ENCODE data around the gene FDX2.
A peak's percentile ranks its signal among the peaks of the same experiment; 100 is the strongest.
"Not testable (repeated sequence)": the region's sequence is repeated elsewhere in the genome, so short reads cannot be mapped to it uniquely, and the experiment has no call there.

Gene FDX2

GRCh38 chr19:10315335-10316214 lies at the start of gene FDX2:
TSS of gene FDX2 (minus strand) at chr19:10316015. CDS start at chr19:10315996, 19 bp downstream.
- DNase-seq, result peak; percentile 80 to 86

DNA sequence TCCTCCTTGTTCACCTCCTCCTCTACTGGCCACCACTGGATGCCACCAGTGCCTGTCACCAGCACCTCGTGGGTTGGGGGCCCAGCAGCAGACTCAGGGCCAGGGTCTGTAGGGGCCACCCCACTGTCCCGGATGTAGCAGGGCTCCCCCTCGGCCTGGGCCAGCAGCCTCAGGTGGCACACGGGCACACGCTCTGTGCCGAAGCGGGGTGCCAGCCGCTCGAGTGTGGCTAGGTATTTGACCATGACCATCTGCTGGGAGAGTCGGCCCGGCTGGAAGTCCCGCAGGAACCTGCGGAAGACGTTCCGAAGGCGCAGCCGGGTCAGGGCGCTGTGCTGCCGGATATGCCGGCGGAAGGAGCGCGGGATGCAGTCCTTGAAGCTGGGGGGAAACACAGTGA lies 49.7 kb upstream of the FDX2 start:
- no peak for DNase-seq

DNA sequence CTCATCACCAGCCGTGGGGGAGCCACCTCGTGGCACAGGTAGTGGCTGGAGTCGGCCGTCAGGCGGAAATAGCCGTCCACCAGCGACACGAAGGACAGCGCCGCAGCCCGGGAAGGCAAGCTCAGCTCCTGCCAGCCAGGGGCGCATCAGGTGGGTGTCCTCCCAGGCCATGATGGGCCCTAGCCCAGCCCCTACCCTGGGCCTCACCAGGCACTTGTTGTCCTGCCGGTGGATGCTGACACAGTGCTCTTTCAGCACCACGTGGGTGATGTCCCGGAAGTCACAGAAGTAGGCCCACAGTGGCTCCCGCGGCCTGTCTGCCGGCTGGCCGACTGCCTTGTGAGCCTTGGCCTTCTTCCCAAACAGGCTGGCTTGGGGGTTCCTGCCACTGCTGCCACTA lies 48.8 kb upstream of the FDX2 start:
- DNase-seq, result no peak

DNA sequence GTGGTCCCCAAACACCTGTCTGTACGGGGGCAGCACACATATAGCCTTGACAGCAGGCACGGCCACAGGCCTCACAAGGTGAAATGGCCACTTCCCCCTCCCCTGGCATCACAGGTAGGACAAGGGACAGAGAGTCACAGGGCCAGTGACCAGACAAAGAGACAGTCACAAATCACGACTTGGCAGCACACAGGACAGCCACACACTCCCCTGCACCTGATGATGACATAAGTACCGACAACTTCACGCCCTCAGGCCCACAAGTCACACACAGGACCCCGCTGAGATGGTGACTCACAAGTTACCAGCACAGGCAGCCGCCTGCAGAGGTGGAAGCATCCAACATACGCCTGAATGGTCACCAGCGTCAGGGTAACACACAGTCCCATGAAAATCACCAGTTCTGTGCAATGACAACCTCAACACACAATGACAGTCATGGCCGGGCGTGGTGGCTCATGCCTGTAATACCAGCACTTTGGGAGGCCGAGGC lies 48.0 kb upstream of the FDX2 start:
- no peak for DNase-seq

- DNase-seq, result no peak
Observed at GRCh38 chr19:10362259-10362658, 46.4 kb upstream of the FDX2 start.

DNA sequence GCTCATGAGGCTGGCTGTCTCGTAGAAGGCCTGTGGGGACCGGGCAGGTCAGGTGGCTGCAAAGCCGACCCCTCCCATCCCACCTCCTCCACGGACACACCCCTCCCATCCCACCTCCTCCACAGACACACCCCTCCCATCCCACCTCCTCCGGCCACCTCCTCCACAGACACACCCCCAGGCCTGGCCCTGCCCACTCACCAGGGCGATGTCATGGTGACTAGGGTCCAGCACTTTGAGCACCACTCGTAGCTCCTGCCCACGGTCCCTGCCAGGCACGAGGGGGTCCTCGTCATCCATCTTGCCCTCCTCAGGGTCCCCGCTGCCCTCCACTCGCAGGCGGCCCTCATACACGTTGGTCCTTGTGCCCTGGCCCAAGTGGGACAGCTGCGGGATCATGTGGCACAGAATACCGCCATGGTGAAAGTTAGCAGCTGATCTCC lies 45.8 kb upstream of the FDX2 start:
- no peak for DNase-seq

- DNase-seq, result no peak
Observed at GRCh38 chr19:10356431-10356830, 40.6 kb upstream of the FDX2 start.

DNA sequence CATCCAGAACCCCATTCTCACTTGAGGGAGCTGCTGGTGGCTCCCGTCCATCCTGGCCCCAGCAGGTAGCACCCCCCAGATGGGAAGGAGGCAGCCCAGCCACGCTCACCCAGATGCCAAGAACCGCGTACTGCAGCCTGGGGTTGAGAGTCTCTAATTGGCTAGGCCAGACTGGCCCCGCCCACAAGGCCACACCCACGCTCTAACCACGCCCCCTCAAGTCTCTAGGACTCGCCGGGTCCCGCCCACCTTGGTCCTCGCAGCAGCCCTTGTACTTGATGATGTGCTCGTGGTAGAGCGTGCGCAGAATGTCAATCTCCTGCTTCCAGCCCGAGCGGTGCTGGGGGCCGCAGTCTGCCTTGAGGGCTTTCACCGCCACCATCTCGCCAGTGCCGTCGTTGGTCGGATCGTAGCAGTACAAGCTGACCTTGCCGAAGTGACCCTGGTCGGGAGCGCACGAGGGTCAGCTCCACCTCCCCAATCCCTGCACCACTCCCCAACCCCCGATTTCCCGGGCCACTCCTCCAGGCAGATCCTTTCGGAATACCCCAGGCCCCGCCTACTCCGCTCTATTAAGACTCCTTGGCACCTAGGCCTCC lies 38.1 kb upstream of the FDX2 start:
- DNase-seq, result no peak

- DNase-seq, result no peak
Observed at GRCh38 chr19:10352764-10353671, 37.2 kb upstream of the FDX2 start.

DNA sequence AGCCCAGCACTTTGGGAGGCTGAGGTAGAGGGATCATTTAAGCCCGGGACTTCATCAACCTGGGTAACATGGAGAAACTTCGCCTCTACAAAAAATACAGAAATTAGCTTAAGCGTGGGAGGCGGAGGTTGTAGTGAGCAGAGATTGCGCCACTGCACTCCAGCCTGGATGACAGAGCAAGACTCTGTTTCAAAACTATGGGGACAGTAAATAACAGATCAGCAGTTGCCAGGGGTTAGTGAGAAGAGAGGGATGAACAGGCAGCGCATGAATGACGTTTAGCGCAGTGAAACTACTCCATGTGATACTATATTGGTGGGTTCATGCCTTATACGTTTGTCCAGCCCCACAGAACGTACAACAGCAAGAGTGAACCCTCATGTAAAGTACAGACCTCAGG lies 30.7 kb upstream of the FDX2 start:
- no peak for DNase-seq

GRCh38 chr19:10344780-10345179 lies 29.0 kb upstream of the FDX2 start:
- no peak for DNase-seq

GRCh38 chr19:10343495-10343894 lies 27.7 kb upstream of the FDX2 start:
- DNase-seq, result no peak

GRCh38 chr19:10339977-10340376 lies 24.2 kb upstream of the FDX2 start:
- no peak for DNase-seq

DNA sequence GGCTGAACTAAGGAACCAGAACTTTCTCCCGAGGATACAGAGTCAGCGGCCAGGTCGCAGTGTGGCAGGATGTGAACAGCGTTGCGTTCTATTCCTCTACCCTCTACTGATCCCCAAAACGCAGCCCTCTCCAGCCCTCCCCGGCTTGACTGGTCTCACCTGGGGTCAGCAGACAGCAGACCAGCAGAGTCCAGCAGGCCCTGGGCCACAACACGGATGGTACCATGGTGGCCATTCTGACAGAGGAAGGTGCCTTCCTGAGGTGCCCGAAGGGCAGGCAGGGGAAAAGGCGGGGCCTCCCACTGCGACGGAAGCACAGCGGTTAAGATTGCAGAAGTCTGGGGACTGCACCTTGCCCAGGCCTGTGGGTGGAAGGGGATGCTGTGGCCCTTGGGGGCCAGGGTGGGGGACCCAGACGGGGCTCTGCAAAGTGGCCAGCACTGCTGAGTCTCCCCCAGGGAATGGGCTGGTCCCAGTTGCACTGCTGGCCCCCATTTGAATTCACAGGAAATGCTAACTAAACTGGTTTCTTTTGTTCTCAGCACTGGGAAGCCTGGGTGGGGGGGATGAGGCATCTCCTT lies 23.7 kb upstream of the FDX2 start, which contains the start of gene ICAM3:
TSS of gene ICAM3 (minus strand) at position 245 of the 581 bp plus-strand sequence. CDS start at position 235, 10 bp downstream.
- DNase-seq, result no peak

DNA sequence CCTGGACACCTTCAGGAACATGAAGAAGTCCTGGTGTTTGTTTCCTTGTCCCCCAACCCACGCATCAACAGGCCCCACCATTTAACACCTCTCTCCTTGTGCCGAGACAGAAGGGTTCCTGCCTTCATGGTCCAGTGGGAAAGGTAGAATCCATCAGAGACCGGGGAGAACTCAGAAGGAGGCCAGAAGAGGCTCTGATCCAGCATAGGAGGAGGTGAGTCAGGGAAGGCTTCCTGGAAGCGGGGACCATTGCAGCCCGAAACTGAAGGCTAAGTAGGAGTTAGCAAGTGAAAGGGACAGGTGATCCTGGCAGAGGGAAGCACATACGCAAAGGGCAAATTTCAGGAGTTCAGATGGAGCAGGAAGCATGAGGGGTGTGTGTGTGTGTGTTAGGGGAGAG lies 23.1 kb upstream of the FDX2 start:
- DNase-seq, result no peak

DNA sequence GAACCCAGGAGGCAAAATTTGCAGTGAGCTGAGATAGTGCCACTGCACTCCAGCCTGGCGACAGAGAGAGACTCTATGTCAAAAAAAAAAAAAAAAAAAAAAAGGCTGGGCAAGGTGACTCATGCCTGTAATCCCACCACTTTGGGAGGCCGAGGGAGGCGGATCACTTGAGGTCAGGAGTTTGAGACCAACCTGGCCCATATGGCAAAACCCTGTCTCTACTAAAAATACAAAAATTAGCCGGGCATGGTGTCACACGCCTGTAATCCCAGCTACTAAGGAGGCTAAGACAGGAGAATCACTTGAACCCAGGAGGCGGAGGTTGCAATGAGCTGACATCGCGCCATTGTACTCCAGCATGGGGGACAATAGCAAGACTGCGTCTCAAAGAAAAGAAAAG lies 20.9 kb upstream of the FDX2 start:
- not testable (repeated sequence) for DNase-seq

DNA sequence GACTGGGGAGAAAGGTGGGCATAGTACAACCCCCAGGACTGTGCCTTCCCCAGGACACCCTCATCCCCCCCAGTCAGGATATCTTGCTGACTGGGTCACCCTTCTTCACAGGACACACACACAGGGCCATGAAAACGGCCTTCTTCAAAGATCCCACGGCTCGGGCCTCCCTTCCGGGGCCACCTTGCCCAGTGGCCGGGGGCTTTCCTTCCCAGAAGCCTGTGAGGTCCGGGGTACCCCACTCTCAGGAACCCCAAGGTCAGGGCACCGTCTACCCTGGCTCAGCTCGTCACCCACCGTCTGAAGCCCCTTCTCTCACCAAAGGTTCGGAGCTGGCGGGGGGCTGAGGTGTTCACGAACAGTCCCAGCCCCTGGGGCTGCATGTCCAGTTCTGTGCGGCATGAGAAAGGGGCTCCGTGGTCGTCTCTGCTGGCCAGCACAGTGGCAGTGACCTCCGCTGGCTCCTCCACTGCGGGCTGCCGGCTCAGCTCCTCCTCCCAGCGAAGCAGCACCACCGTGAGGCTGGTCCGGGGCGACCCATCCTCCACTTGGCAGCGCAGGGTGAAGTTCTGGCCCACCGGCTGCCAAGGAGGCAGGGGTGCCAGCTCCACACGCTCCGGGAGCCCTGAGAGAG lies 19.7 kb upstream of the FDX2 start:
- no peak for DNase-seq

GRCh38 chr19:10334588-10335351 lies 19.0 kb upstream of the FDX2 start:
- peak; percentile 39 to 57 for DNase-seq

- no peak for DNase-seq
Observed at GRCh38 chr19:10333758-10334587, 18.2 kb upstream of the FDX2 start.
